Fibroblast of the aortic adventitia (primary cell): Measurements from ENCODE around the gene CTAG2. TPM values are rescaled to one million over a fixed set of nuclear protein-coding genes. Genes with fewer than 3 reads are reported as not detected.
"Not testable (repeated sequence)": the region's sequence is repeated elsewhere in the genome, so short reads cannot be mapped to it uniquely, and the experiment has no call there.

Source experiments
- DNase-seq: peaks from one replicate; pipeline ENCODE4 v3.0.0-alpha.2; 2010; ENCODE audit warnings: low read depth
- H3K4me3 ChIP-seq: 2 replicates; pipeline ENCODE4 v1.5.1; 2011; ENCODE audit warnings: low read depth, mild to moderate bottlenecking, control low read depth, low read length, moderate library complexity
- total RNA-seq: library from RNA; depleted of rRNA; stranded (reverse); fragments of >200 nt; gene quantifications from 2 replicates; pipeline ENCODE4 v1.2.3, GENCODE V29; 2012; ENCODE audit warnings: low replicate concordance
- TF ChIP-seq, protein P1 (sequence below): IDR thresholded peaks from 2 replicates; pipeline ENCODE4 v1.5.1; 2011; ENCODE audit warnings: mild to moderate bottlenecking, low read length, control low read depth, inconsistent platforms; ENCODE audit not compliant: insufficient read depth

The CTAG2 gene
- total RNA-seq, 1 donor: not detected

DNA sequence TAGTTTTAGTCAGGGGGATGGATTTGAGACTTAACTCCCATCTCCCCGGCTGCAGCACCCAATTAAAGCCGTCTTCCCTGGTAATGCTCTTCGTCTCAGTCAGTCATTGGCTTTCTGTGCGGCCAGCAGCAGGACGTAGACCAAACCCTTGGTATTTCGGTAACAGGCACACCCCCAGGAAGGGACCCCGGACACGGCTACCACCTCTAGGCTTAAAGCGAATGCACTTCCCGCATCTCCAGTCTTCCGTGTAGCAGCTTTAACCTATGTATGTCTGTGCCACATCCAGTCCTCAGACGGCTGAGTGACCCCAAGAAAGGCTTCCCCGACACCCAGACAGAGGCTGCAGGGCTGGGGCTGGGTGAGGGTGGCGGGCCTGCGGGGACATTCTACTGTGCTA is 1.5 kb upstream of the CTAG2 start:
- DNase-seq: no peak
- H3K4me3 ChIP-seq: no peak overlapping the region
- TF ChIP-seq, protein P1, sequence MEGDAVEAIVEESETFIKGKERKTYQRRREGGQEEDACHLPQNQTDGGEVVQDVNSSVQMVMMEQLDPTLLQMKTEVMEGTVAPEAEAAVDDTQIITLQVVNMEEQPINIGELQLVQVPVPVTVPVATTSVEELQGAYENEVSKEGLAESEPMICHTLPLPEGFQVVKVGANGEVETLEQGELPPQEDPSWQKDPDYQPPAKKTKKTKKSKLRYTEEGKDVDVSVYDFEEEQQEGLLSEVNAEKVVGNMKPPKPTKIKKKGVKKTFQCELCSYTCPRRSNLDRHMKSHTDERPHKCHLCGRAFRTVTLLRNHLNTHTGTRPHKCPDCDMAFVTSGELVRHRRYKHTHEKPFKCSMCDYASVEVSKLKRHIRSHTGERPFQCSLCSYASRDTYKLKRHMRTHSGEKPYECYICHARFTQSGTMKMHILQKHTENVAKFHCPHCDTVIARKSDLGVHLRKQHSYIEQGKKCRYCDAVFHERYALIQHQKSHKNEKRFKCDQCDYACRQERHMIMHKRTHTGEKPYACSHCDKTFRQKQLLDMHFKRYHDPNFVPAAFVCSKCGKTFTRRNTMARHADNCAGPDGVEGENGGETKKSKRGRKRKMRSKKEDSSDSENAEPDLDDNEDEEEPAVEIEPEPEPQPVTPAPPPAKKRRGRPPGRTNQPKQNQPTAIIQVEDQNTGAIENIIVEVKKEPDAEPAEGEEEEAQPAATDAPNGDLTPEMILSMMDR: no peak

DNA sequence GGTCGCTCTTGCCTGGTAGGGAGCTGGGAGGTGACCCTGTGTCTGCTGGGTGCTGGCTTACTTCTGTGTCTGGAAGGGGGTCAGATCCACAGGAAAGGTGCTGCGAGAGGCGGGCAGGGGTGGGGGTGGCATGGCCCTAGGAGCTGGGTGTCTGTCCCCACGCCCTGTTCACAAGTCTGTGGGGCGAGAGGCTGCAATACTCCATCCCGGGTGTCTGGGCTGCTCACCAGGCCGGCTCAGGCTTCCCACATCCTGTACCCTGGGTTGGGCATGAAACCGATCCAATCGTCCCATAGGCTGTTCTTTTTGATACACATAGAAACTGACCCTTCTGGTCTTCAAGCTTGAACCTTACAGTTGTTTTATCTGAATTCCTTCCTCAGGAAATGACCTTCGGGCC is 993 bp upstream of the CTAG2 start:
- TF ChIP-seq, protein P1: no peak
- H3K4me3 ChIP-seq: no peak overlapping the region
- DNase-seq: no peak

DNA sequence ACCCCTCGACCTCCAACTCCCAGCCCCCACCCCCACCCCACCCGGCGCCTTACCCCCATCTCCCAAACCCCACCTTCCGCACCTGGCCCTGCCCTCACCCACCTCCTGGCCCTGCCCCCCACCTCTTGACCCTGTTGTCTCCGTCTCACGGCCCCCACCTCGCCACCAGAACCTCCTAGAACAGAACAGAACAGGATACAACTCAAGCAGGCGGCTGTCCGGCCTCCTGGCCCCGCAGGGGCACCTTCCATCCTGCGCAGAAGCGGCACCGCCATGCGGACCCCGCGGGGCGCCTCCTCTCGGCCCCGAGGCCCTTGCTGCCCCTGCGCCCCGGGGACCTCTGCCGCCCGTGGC is 354 bp downstream of the CTAG2 start:
- TF ChIP-seq, protein P1: no peak
- no peak for DNase-seq
- H3K4me3 ChIP-seq: no peak overlapping the region

DNA sequence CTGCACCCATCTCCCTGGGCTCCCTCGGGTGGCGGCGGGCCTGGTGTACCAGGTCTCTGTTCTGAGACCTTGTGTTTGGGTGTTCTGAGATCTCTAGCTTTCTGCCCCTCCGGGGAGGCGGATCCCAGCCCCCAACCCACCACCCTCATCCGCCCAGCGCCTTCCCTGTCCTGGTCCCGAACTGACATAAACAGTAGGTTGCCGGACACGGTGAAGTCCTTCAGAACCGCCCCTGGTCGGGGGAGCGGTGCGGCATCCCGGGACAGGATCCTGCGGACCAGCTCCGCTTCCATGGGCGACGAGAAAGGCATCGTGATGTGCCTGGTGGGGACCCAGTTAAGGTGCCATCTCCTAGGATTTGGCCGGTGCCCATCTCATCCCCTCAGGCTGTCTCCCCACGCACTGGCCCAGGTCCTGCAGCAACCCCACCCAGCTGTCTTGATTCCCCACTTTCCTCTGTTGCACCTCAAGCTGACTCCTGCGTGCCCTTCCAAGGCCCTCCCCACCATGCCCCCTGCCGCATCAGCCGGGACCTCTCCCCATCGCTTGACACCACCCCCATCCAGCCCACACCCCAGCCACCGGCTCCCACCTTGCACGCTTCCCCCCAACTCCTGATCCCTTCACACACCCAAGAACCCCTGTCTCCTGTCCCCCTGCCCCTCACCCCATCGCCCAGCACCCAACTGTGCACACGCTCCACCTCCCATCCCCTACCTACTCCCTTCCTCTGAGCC is 900 bp downstream of the CTAG2 start:
- TF ChIP-seq, protein P1: no peak
- no peak overlapping the region for H3K4me3 ChIP-seq
- no peak for DNase-seq

DNA sequence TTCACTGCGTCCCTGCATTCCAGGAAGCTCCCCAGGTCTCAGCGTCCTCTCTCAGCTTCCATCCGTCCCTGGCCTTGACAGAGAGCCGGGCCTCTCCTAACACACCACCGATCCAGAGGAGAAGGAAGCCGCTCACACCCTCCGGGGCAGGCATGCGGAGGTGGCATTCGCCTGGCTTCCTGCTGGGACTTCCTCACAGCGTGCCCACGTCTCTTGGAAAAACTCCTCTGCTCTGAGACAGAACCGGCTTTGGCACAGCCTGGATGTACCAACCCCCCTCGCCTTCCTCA is 3.2 kb downstream of the CTAG2 start:
- TF ChIP-seq, protein P1: no peak
- no peak for DNase-seq
- no peak overlapping the region for H3K4me3 ChIP-seq

DNA sequence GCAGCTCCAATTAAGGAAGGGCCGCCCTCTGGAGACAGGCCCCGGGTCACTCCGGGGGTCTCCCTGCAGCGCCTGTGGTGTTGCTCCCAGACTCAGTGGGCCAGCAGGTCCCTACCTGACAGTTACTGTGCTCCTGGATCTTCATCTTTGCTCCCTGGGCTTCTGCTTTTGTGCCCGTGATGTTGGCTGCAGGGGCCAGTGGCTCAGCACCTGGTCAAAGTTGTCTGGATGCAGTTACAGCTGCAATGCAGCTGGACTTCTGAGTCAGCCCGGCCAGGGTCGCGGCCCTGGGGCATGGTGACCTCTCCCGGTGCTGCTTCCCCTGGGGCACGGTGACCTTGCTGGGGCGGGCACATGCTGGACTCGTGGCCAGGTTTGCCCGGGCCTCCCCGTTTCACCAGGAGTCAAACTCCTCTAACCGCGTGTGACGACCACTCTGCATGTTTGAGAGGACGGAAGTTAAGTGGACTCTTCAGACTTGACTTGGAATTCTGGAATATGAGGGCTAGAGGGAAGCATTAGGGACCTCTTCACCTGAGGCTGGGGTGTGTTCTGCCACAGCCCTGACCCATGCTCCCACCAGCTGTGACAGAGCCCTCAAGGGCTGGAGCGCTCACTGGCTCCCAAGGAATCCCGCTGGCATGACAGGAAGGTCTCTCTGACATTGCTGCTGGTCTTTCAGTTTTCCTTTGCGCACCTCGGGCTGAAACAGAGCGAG is 3.7 kb downstream of the CTAG2 start:
- TF ChIP-seq, protein P1: no peak
- no peak overlapping the region for H3K4me3 ChIP-seq

DNA sequence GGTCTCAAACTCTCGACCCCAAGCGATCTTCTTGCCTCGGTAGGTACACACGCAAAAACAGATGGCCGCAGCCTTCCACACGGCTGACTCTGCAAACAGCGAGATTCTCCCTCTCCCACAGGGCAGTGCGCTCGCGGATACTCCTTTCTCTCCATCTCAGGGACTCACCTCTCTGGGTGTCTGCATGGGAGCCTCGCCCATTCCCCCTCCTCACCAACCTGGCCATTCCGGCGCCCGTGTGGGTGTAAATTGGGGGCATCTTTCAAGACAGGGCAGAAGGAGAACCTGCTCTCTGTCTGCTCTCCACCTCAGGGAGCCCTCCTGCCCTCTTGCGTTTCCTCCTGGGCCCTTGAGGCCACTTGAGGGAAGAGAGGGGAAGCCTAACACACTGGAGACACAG is 4.4 kb downstream of the CTAG2 start:
- no peak for DNase-seq
- no peak overlapping the region for H3K4me3 ChIP-seq
- TF ChIP-seq, protein P1: no peak

More for the DNA sequence above, 3.7 kb downstream of the CTAG2 start:
- no peak for DNase-seq

DNA sequence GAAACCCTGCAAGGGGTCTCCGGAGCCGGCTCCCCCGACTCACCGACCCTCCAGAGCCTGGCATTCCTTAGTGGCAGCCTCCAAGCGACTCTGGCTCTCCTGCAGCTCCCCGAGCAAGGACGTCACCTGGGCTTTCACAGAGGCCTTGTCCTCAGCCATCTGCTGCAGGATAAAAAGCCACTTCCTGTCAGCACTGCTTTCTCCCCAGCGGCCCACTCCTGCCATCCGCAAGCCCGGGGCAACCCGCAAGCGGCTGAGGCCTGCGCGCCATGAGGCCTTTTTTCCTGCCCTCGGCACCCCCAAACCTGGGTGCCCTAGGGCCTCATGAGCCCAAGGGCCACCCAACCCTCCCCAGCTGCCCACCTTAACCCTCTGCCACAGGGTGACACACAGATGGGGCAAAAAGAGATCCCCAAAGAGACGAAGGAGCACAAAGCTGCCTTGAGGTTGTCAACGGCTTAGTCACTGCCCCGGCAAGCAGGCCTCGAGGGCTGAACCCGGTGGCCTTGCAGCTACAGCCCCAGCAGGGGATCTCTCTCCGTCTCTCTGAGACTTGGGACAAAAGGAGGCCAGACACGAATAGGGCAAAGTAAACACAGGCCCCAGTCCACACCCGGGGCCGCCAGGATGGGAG is 7.5 kb downstream of the CTAG2 start:
- DNase-seq, H3K4me3 ChIP-seq: not testable (repeated sequence)

DNA sequence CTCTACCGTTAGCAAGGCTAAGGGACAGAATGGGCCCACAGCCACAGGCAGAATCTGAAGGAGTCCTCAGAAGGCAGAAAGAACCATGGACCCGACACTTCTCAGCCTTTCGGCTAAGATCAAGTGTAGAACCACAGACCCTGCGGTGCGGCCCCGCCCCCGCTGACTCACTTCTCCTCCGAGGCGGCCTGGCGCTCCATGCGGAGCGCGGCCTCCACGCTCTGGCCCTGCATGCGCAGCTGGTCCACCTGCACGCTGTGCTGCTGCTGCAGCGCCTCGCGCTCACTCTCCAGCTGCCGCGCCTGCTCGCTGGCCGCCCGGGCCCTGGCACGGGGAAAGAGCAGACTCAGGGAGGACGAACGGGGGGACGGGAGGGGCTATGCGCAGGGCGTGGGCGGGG is 9.7 kb downstream of the CTAG2 start:
- H3K4me3 ChIP-seq, DNase-seq: not testable (repeated sequence)

DNA sequence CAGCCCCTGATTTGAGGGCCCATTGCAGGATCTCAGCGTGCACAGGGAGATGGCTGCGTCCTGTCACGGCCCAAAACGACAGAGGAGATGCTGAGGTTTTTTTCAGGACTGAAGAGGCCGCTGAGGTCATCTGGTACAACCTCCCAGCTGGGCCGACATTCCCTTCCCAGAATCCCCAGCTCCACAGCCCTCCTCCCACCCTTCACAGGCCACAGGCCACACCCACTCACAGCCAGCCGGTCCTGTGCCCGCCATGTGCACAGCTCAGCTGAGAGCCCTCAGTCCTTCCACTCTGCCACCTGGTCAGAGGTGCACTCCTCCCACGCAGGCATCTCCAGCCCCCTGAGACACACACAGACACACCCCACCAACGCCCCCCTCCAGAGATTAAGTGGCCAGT is 11.6 kb downstream of the CTAG2 start:
- not testable (repeated sequence) for H3K4me3 ChIP-seq, DNase-seq
